Measurements from ENCODE around the gene SLC5A4.

DNA sequence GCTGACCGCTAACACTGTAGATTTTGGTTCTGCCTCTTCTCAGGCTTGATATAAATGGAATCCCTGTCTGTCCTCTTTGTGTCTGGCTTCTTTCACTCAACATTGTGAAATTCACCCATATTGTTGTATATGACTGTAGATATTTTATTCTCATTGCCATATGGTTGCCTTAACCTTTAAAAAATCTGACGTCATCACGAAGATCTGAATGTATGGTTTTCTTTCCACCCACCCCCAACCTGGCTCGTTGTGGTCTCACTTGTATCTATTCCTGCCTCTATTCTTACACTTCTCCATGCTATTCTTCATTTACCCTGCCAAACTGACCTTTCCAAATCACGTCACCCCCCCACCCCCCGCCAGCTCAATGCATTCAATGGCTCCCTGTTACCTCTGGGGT is 74.1 kb downstream of the SLC5A4 start:
- TF ChIP-seq CTCF (IDR thresholded peaks at IDR 0.05) (no peak), EZH2 (IDR thresholded peaks at IDR 0.05; ENCODE audit: borderline replicate concordance, insufficient read depth, low read depth, low read length, poor library complexity, severe bottlenecking) (no peak)

All from B cell (primary cell).